HepG2 (cell line): ENCODE measurements around the gene PASK. TPM values are rescaled to one million over a fixed set of nuclear protein-coding genes. Genes with fewer than 3 reads are reported as not detected.

ENCODE experiments used
- ARHGAP35 ChIP-seq: sonication (generic); formaldehyde crosslinking; IDR thresholded peaks from 2 replicates; pipeline ENCODE4 v1.9.0; 2022; ENCODE audit warnings: mild to moderate bottlenecking, inconsistent platforms, moderate library complexity, missing genetic modification reagents, borderline replicate concordance
- ARNT2 ChIP-seq: sonication (generic); formaldehyde crosslinking; IDR thresholded peaks from 2 replicates; pipeline ENCODE4 v1.8.0; 2022; ENCODE audit warnings: mild to moderate bottlenecking, low read depth, missing genetic modification reagents, moderate library complexity
- BRCA1 ChIP-seq: sonication (generic); formaldehyde crosslinking; IDR thresholded peaks from 2 replicates; pipeline ENCODE4 v1.4.0; 2020; ENCODE audit warnings: missing genetic modification reagents
- DR1 ChIP-seq: sonication (generic); formaldehyde crosslinking; IDR thresholded peaks from 2 replicates; pipeline ENCODE4 v1.8.0; 2021; ENCODE audit warnings: mild to moderate bottlenecking, missing genetic modification reagents, inconsistent platforms
- GABPB1 ChIP-seq: IDR thresholded peaks from 2 replicates; pipeline ENCODE4 v1.6.1; 2016; ENCODE audit warnings: mild to moderate bottlenecking, missing genetic modification reagents, moderate library complexity, missing compliant biosample characterization
- GZF1 ChIP-seq: sonication (generic); formaldehyde crosslinking; IDR thresholded peaks from 2 replicates; pipeline ENCODE4 v1.5.1; 2020; ENCODE audit warnings: mild to moderate bottlenecking, missing genetic modification reagents
- JDP2 ChIP-seq: sonication (generic); formaldehyde crosslinking; IDR thresholded peaks from 2 replicates; pipeline ENCODE4 v1.8.1; 2022; ENCODE audit warnings: missing genetic modification reagents, borderline replicate concordance
- KLF11 ChIP-seq: IDR thresholded peaks from 2 replicates; pipeline ENCODE4 v1.6.1; 2016; ENCODE audit warnings: missing compliant biosample characterization
- MEIS1 ChIP-seq: sonication (generic); formaldehyde crosslinking; IDR thresholded peaks from 2 replicates; pipeline ENCODE4 v1.9.0; 2021; ENCODE audit warnings: mild to moderate bottlenecking, missing genetic modification reagents, moderate library complexity, borderline replicate concordance
- MXD1 ChIP-seq: sonication (generic); formaldehyde crosslinking; IDR thresholded peaks from 2 replicates; pipeline ENCODE4 v1.4.0; 2020; ENCODE audit warnings: mild to moderate bottlenecking, missing genetic modification reagents
- NFATC3 ChIP-seq: sonication (generic); formaldehyde crosslinking; IDR thresholded peaks from 2 replicates; pipeline ENCODE4 v1.5.1; 2020; ENCODE audit warnings: mild to moderate bottlenecking, missing genetic modification reagents
- NFIC ChIP-seq: IDR thresholded peaks from 2 replicates; pipeline ENCODE4 v1.6.1; 2012; ENCODE audit warnings: mild to moderate bottlenecking, low read length, inconsistent platforms
- NKX3-1 ChIP-seq: sonication (generic); formaldehyde crosslinking; IDR thresholded peaks from 2 replicates; pipeline ENCODE4 v1.5.0; 2020; ENCODE audit warnings: missing genetic modification reagents
- RAD21 ChIP-seq: fragments of 450-650 bp; formaldehyde crosslinking; IDR thresholded peaks from 2 replicates; pipeline ENCODE4 v1.5.0; 2020; ENCODE audit warnings: mild to moderate bottlenecking
- SP1 ChIP-seq, 2 experiments: fragments of 450-650 bp in 1 of 2; sonication (generic) in 1 of 2; formaldehyde crosslinking in 1 of 2; IDR thresholded peaks; 2 replicates each; pipeline versions ENCODE4 v1.4.0 to v1.6.1; 2016 to 2020; ENCODE audit warnings: missing genetic modification reagents in 1 of 2
- TEF ChIP-seq: sonication (generic); formaldehyde crosslinking; IDR thresholded peaks from 2 replicates; pipeline ENCODE4 v1.5.0; 2020; ENCODE audit warnings: missing genetic modification reagents
- TFDP1 ChIP-seq: IDR thresholded peaks from 2 replicates; pipeline ENCODE4 v1.6.1; 2016; ENCODE audit warnings: missing compliant biosample characterization, missing genetic modification reagents, borderline replicate concordance
- ZNF577 ChIP-seq: sonication (generic); formaldehyde crosslinking; IDR thresholded peaks from 2 replicates; pipeline ENCODE4 v1.4.0; 2020; ENCODE audit warnings: mild to moderate bottlenecking, low read depth, missing genetic modification reagents, borderline replicate concordance
- ZNF598 ChIP-seq: sonication (generic); formaldehyde crosslinking; IDR thresholded peaks from 2 replicates; pipeline ENCODE4 v1.5.1; 2020; ENCODE audit warnings: mild to moderate bottlenecking, missing genetic modification reagents, borderline replicate concordance
- ZNF672 ChIP-seq: sonication (generic); formaldehyde crosslinking; IDR thresholded peaks from 2 replicates; pipeline ENCODE4 v1.8.1; 2022; ENCODE audit warnings: missing genetic modification reagents
- ZNF703 ChIP-seq: sonication (generic); formaldehyde crosslinking; IDR thresholded peaks from 2 replicates; pipeline ENCODE4 v1.5.1; 2020; ENCODE audit warnings: missing genetic modification reagents, mild to moderate bottlenecking, moderate library complexity, borderline replicate concordance
- polyA plus RNA-seq, 8 experiments: library from polyadenylated mRNA; depleted of rRNA in 3 of 8; stranded (reverse) in 7 of 8; unstranded in 1 of 8; fragments of >200 nt; fragmentation: Illumina TruSeq in 4 of 8; extraction: Trizol in 4 of 8; gene quantifications; 2 replicates each; pipeline versions ENCODE4 v1.2.1 to v1.2.3, GENCODE V29; 2011 to 2016; ENCODE audit warnings: low read depth in 4 of 8, missing spikeins in 1 of 8, mixed read lengths in 1 of 8; ENCODE audit not compliant: insufficient read depth in 1 of 8
- total RNA-seq, 5 experiments: library from RNA; depleted of rRNA; stranded (reverse); fragments of >200 nt; fragmentation: Illumina TruSeq; extraction: Trizol; gene quantifications; 2 replicates each; pipeline ENCODE4 v1.2.3, GENCODE V29; 2016; ENCODE audit warnings: low read depth in 1 of 5
- TF ChIP-seq, protein P1 (sequence below), 2 experiments: sonication (generic) in 1 of 2; formaldehyde crosslinking in 1 of 2; IDR thresholded peaks; 2 replicates each; pipeline versions ENCODE4 v1.5.1 to v1.6.1; 2011 to 2020; ENCODE audit warnings: borderline replicate concordance in 1 of 2, low read depth in 1 of 2, low read length in 1 of 2, mild to moderate bottlenecking in 1 of 2, missing genetic modification reagents in 1 of 2, moderate library complexity in 1 of 2
- TF ChIP-seq, protein P2 (sequence below): sonication (generic); formaldehyde crosslinking; conservative IDR thresholded peaks from 2 replicates; pipeline ENCODE4 v1.4.0; 2020; ENCODE audit warnings: missing genetic modification reagents

Gene PASK
- total and polyA plus RNA-seq, 2 of the 13 experiments (the other 11 are each of a cell fraction or from before 2014, with no cell fraction given), result 6.9 to 17.0 TPM

DNA sequence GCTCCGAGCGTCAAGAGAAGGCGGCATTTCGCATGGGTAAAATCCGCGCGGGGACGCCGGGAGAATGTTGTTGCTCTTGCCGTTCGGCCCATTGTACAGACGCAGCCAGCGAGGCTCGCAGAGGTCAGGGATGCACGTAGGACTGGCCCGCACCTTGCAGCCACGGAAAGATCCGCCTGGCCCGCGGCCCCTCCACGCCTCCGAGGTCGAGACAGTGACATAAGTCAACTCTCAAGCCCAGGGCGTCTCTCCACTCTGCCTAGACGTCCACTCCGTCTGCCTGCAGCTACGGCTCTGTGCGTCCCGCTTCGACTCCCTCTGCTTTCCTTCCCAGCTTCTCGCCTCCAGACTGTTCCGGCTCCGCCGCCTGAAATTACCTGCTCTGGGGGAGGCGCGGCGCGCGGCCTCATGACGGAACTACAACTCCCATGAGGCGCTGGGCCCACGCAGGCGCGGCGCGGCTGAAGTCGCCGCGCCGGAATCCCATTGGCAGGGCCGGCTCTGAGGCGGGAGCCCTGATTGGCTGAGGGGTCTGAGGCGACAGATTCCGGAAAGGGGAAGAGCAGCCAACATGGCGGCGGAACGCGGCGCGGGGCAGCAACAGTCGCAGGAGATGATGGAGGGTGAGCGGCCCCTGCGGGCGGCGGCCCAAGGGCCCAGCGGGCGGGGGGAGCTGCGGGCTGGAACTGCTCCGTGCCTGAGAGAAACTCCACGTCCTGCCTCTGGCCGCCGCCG lies 820 bp upstream of the PASK start, which contains the start of gene PPP1R7 (continued):
- TF ChIP-seq ZNF703 (CRISPR knock-in tag) (0 out of 2 replicates have a peak, but pooled peaks have one; percentile 28), NFATC3 (CRISPR knock-in tag) (no peak), BRCA1 (CRISPR knock-in tag) (no peak), TEF (CRISPR knock-in tag) (no peak), MXD1 (CRISPR knock-in tag) (no peak), SP1 (IDR thresholded peaks at IDR 0.05) (no peak), SP1 (CRISPR knock-in tag; IDR thresholded peaks at IDR 0.05) (no peak; the same call in none of the 2 replicates), TFDP1 (CRISPR knock-in tag) (peak; percentile 85; the same call in 1 of the 2 replicates), NFIC (no peak), DR1 (CRISPR knock-in tag) (0 out of 2 replicates have a peak, but pooled peaks have one; percentile 54), ZNF598 (CRISPR knock-in tag) (0 out of 2 replicates have a peak, but pooled peaks have one; percentile 4), ARHGAP35 (no peak), GABPB1 (CRISPR knock-in tag) (peak; percentile 90), ARNT2 (CRISPR knock-in tag) (no peak; the same call in 1 of the 2 replicates), ZNF577 (0 out of 2 replicates have a peak, but pooled peaks have one; percentile 78), MEIS1 (CRISPR knock-in tag) (peak; percentile 2; the same call in 1 of the 2 replicates), RAD21 (CRISPR knock-in tag) (peak; percentile 84), KLF11 (CRISPR knock-in tag) (no peak), JDP2 (CRISPR knock-in tag) (no peak), ZNF672 (CRISPR knock-in tag) (peak; percentile 82; the same call in 1 of the 2 replicates), GZF1 (CRISPR knock-in tag) (no peak), NKX3-1 (CRISPR knock-in tag) (0 out of 2 replicates have a peak, but pooled peaks have one; percentile 53)
- TF ChIP-seq, protein P1, sequence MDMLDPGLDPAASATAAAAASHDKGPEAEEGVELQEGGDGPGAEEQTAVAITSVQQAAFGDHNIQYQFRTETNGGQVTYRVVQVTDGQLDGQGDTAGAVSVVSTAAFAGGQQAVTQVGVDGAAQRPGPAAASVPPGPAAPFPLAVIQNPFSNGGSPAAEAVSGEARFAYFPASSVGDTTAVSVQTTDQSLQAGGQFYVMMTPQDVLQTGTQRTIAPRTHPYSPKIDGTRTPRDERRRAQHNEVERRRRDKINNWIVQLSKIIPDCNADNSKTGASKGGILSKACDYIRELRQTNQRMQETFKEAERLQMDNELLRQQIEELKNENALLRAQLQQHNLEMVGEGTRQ (IDR thresholded peaks at IDR 0.05; ENCODE audit: low read depth, low read length), result no peak
- TF ChIP-seq, protein P1 (CRISPR knock-in tag; IDR thresholded peaks at IDR 0.05; ENCODE audit: borderline replicate concordance), result no peak
- TF ChIP-seq, protein P2, sequence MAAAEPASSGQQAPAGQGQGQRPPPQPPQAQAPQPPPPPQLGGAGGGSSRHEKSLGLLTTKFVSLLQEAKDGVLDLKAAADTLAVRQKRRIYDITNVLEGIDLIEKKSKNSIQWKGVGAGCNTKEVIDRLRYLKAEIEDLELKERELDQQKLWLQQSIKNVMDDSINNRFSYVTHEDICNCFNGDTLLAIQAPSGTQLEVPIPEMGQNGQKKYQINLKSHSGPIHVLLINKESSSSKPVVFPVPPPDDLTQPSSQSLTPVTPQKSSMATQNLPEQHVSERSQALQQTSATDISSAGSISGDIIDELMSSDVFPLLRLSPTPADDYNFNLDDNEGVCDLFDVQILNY (CRISPR knock-in tag), result peak; percentile 56; the same call in 1 of the 2 replicates
